HG02678 (cell line): Measurements from ENCODE around the gene KDM6B.

ENCODE experiments used
- ATAC-seq: cut with Tn5 transposase; IDR thresholded peaks from one replicate; pipeline ENCODE4 v1.9.1; 2021; ENCODE audit warnings: mild to moderate bottlenecking, moderate library complexity; ENCODE audit not compliant: unreplicated experiment

The KDM6B gene

GRCh38 chr17:7878234-7878633 lies 44.2 kb downstream of the KDM6B start:
- no peak for ATAC-seq

- ATAC-seq: peak; percentile 37
These were observed 46.3 kb downstream of the KDM6B start for GRCh38 chr17:7880076-7880868.

- ATAC-seq: no peak
These were observed 47.4 kb downstream of the KDM6B start for GRCh38 chr17:7881276-7882054.

GRCh38 chr17:7882068-7882467 lies 48.1 kb downstream of the KDM6B start:
- ATAC-seq: no peak

- ATAC-seq: no peak
These were observed 48.6 kb downstream of the KDM6B start for GRCh38 chr17:7882629-7883028.
